NCI-H510A (cell line): ENCODE data around the gene CFAP90.
A peak's percentile ranks its signal among the peaks of the same experiment; 100 is the strongest.

Source experiments
- DNase-seq: peaks from one replicate; lab custom pipeline; 2025; lab: John Stamatoyannopoulos, UW

The CFAP90 gene

GRCh38 chr5:7850395-7851239 is at the start of gene CFAP90:
Gene CFAP90, minus strand, starts transcription at chr5:7851133. Its CDS starts 112 bp downstream, at chr5:7851021.
- peak; percentile 72 for DNase-seq

- no peak for DNase-seq
Measured at GRCh38 chr5:7897014-7897600, 46.2 kb upstream of the CFAP90 start.

DNA sequence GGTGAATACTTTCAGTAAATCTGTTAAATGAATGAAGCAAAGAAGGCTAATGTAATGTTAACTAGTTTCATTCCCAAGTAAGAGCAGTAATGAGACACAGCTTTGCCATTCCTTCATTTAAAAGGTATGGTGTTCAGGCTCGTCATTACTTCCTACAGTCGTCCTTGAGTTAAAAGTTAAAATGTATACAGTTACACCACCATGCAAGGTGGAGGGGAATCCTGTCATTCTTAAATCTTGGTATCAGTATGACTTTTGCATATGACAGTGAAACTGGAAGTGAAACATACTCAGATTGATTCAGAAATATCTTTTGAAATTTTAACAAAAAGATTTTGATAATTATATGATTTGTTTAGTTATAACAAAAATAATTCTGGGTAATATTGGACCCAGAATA is 43.9 kb upstream of the CFAP90 start:
- no peak for DNase-seq

DNA sequence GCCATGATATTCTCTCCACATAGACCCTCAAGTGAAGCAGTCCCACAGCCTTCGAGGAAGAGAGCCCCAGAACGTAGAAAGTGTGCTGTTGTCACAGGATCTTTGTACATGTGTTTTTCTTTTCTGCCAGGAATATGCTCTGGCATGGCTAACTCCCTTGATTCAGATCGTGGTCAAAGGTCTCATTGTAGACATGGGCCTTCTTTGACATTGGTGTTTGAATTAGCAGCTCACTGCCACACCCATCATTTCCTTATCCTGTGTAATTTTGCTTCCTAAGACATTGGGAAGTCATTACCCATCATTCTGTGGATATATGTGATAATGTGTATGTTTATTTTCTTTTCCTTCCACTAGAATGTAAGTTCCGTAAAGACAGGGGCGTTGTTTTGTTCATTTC is 43.5 kb upstream of the CFAP90 start:
- DNase-seq, result no peak

- no peak for DNase-seq
Measured at GRCh38 chr5:7888901-7889300, 38.0 kb upstream of the CFAP90 start.

DNA sequence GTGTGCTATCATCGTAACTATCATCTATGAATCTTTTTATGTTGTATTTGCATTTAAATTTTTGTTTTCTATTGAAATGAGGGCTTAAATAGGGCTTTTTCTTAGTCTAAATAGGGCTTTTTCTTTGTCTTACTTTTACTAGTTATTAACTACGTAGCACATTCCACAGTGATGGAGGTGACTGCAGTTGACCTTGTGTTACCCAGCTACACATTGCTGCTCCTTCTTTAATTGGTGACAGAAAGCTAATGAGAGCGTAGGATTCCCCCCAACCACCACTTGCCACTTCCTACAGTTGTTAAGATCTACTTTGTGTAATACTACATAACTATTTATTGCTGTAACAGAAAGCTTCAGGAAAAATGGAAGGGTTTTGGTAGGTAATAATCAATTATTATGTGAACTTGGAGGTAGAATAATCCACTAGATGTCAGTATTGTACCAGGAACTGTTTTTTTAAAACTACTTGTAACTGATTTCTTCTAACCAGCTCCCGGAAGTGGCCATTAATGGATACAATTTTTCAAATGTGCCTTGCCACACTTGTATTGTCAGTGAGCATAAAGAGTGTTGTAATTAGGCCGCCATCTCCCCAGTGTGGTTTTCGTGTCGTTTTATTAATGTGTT is 36.0 kb upstream of the CFAP90 start:
- DNase-seq, result peak; percentile 42

GRCh38 chr5:7884491-7885267 is 33.7 kb upstream of the CFAP90 start:
- DNase-seq, result no peak

- DNase-seq, result no peak
Measured at GRCh38 chr5:7882926-7883325, 32.0 kb upstream of the CFAP90 start.

GRCh38 chr5:7881816-7882215 is 30.9 kb upstream of the CFAP90 start:
- no peak for DNase-seq

GRCh38 chr5:7881091-7881490 is 30.2 kb upstream of the CFAP90 start:
- DNase-seq, result no peak

DNA sequence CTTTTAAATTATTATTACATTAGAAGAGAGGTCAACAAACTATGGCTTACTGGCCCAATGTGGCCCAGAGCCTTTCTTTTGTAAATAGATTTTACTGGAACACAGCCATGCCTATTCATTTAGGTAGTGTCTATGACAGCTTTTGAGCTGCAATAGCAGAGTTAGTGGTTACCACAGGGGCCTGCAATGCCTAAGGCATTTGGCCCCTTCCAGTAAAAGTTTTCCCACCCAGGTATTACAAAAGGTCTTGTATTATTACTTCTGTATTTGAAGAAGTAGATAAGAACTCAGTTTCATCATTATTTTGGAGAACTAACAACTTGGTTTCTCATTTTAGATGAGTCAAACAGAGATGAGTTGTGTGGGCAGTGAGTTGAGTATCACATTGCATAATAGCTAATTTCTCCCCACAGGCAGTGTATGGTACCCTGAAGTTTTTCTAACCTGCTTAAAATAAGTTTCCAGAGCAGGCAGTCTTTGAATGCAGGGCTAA is 27.5 kb upstream of the CFAP90 start:
- DNase-seq, result no peak

DNA sequence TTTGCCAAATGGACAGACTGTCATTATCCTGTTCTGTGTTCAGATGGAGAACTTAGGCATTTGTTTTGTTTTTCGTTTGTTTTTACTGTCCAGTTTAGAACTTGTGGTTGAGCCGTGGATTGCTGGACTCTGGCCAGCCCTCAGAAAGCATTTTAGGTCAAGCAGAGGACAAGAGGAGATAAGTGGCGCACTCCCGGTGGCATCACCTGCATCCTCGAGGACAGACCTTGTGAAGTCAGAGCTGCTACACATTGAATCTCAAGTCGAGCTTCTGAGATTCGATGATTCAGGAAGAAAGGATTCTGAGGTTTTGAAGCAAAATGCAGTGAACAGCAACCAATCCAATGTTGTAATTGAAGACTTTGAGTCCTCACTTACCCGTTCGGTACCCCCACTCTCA is 26.9 kb upstream of the CFAP90 start:
- no peak for DNase-seq

DNA sequence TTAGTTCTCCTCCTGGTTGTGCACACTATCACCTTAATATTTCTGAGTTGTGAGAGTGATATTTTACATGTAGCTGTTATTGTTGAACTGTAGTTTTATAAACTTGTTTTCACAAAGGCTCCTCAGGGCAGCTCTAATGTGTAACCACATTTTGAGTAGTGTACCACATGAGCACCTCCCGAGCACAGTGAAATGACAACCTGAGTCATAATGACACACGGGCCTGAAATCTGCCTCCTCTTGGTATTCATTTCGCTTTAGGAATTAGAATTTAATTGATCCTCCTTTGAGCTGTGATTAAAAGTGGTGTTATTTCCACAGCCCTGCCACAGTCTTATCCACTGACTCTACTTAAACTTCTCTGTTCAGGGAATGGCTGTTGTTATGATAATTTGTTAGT is 25.9 kb upstream of the CFAP90 start:
- DNase-seq, result no peak

- DNase-seq, result no peak
Measured at GRCh38 chr5:7875151-7875550, 24.2 kb upstream of the CFAP90 start.

- DNase-seq, result no peak
Measured at GRCh38 chr5:7874639-7875038, 23.7 kb upstream of the CFAP90 start.

DNA sequence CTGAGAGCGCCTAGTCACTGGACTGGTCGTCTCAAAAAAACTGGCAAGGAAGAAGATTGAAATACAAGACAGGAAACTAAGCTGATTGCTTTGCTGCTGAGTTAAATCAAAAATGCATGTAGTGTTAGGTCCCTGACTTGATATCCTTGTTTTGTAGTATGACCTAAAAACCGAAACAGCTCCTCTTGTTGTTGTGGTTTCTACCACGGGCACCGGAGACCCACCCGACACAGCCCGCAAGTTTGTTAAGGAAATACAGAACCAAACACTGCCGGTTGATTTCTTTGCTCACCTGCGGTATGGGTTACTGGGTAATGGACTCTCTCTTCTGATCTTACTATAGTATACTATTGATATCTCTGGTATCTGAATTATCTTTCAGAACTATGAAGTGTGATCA is 22.3 kb upstream of the CFAP90 start:
- no peak for DNase-seq

- DNase-seq, result no peak
Measured at GRCh38 chr5:7872517-7873130, 21.7 kb upstream of the CFAP90 start.

DNA sequence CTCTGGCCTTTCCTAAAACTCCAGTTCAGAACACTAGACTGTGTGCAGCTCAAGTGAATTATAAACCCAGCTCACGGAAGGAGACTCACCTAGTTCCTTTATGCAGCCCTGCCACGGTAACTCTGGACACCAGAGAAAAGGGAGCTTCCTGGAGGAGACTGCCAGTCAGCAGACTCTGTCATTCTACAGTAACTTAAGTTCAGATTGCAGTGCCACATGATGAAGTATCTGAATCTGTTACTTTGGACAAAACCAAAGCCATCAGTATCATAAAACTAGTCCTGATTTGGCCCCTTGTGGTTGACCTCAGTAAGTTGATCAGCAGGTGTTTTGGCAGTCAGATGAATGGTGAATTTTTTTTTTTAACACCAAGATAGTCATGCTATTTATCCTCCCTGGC is 20.7 kb upstream of the CFAP90 start:
- no peak for DNase-seq

GRCh38 chr5:7869474-7870136 is 18.7 kb upstream of the CFAP90 start:
- DNase-seq, result no peak

GRCh38 chr5:7868773-7869473 is 18.0 kb upstream of the CFAP90 start, which contains the start of the genes FASTKD3 and MTRR:
Gene FASTKD3, minus strand, starts transcription at chr5:7869031. Its CDS starts 948 bp downstream, at chr5:7868083.
Gene MTRR, plus strand, starts transcription at chr5:7869148. Its CDS starts 1,647 bp downstream, at chr5:7870795.
- DNase-seq, result peak; percentile 90

- no peak for DNase-seq
Measured at GRCh38 chr5:7868427-7868772, 17.5 kb upstream of the CFAP90 start.
